ENCODE results near the gene PFKFB3. TPM values are rescaled to one million over a fixed set of nuclear protein-coding genes. Genes with fewer than 3 reads are reported as not detected.
"Not testable (repeated sequence)": the region's sequence is repeated elsewhere in the genome, so short reads cannot be mapped to it uniquely, and the experiment has no call there.

PFKFB3 gene
- polyA plus RNA-seq, 1 experiment, result 24.3 TPM

- DNase-seq (ENCODE audit: low read depth, low spot score), result no peak
- CTCF ChIA-PET, result interaction anchor here (0.7 to 2.1 kb wide), 2 partner anchors 15 to 214 kb away, joined by 3 to 10 read pairs; no protein-coding TSS in a partner anchor
Measured at GRCh38 chr10:6187278-6187677, 15.5 kb upstream of the PFKFB3 start.

GRCh38 chr10:6190033-6190432, 12.7 kb upstream of the PFKFB3 start:
- H3K4me3 ChIP-seq (ENCODE audit: low read depth, low read length); DNase-seq (ENCODE audit: low read depth, low spot score); H3K27me3 ChIP-seq (ENCODE audit: control insufficient read depth, insufficient read depth, low read length); POLR2A ChIA-PET; H3K9me3 ChIP-seq (ENCODE audit: control insufficient read depth, insufficient read depth, low read length); H3K27ac ChIP-seq (ENCODE audit: low read depth, low read length): not testable (repeated sequence)
- CTCF ChIA-PET, result interaction anchor here (2.9 to 3.6 kb wide), 2 partner anchors 12 to 212 kb away, joined by 11 to 13 read pairs; partner anchors contain the start of gene PFKFB3

More at GRCh38 chr10:6187278-6187677, 15.5 kb upstream of the PFKFB3 start:
- TF ChIP-seq, protein P1, sequence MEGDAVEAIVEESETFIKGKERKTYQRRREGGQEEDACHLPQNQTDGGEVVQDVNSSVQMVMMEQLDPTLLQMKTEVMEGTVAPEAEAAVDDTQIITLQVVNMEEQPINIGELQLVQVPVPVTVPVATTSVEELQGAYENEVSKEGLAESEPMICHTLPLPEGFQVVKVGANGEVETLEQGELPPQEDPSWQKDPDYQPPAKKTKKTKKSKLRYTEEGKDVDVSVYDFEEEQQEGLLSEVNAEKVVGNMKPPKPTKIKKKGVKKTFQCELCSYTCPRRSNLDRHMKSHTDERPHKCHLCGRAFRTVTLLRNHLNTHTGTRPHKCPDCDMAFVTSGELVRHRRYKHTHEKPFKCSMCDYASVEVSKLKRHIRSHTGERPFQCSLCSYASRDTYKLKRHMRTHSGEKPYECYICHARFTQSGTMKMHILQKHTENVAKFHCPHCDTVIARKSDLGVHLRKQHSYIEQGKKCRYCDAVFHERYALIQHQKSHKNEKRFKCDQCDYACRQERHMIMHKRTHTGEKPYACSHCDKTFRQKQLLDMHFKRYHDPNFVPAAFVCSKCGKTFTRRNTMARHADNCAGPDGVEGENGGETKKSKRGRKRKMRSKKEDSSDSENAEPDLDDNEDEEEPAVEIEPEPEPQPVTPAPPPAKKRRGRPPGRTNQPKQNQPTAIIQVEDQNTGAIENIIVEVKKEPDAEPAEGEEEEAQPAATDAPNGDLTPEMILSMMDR (IDR thresholded peaks at IDR 0.05; ENCODE audit: low read depth, low read length), result no peak
- H3K9me3 ChIP-seq (ENCODE audit: control insufficient read depth, insufficient read depth, low read length), result peaks cover 6% of the 10 kb centered on the region; the same call in 1 of the 2 replicates
- POLR2A ChIA-PET, result no interaction called here
- H3K27ac ChIP-seq (ENCODE audit: low read depth, low read length), result no peak overlapping the region
- no peak overlapping the region for H3K4me3 ChIP-seq (ENCODE audit: low read depth, low read length)
- no peaks in the 10 kb centered on the region for H3K27me3 ChIP-seq (ENCODE audit: control insufficient read depth, insufficient read depth, low read length)

DNA sequence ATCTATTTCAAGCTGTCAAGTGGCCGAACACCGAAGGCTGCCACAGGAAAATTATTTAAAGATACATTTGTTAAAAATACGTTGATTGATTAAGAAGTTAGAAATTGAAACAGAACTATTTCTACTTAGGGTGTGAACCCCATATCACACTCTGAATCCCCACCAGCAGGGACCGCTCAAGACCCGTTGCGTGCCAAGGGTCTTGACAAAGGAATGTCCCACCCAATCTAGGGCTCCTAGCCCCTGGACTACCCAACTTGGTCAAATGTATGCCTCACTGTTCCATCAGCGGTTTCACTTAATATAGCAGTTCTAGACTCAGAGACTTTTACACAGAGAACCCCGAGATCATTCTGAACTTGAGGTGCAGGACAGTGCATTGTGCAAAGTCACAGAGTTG, 11.6 kb upstream of the PFKFB3 start:
- no peak for DNase-seq (ENCODE audit: low read depth, low spot score)
- ChIA-PET POLR2A (no interaction called here), CTCF (interaction anchor here (0.9 to 3.6 kb wide), 5 partner anchors 9 to 215 kb away, joined by 3 to 13 read pairs (median 3); partner anchors contain the start of gene PFKFB3)
- Histone ChIP-seq H3K9me3 (ENCODE audit: control insufficient read depth, insufficient read depth, low read length) (no peaks in the 10 kb centered on the region), H3K27me3 (ENCODE audit: control insufficient read depth, insufficient read depth, low read length) (no peaks in the 10 kb centered on the region), H3K27ac (ENCODE audit: low read depth, low read length) (no peak overlapping the region), H3K4me3 (ENCODE audit: low read depth, low read length) (no peak overlapping the region)
- TF ChIP-seq, protein P1 (IDR thresholded peaks at IDR 0.05; ENCODE audit: low read depth, low read length), result no peak

- Histone ChIP-seq H3K27ac (ENCODE audit: low read depth, low read length) (no peak overlapping the region), H3K27me3 (ENCODE audit: control insufficient read depth, insufficient read depth, low read length) (no peaks in the 10 kb centered on the region), H3K9me3 (ENCODE audit: control insufficient read depth, insufficient read depth, low read length) (no peaks in the 10 kb centered on the region), H3K4me3 (ENCODE audit: low read depth, low read length) (no peak overlapping the region)
- CTCF ChIA-PET, result interaction anchor here (0.9 to 3.6 kb wide), 5 partner anchors 8 to 215 kb away, joined by 3 to 13 read pairs (median 3); partner anchors contain the start of gene PFKFB3
- POLR2A ChIA-PET, result interaction anchor here (0.6 to 1.1 kb wide), 3 partner anchors 9 to 210 kb away, joined by 3 to 6 read pairs (median 5); partner anchors contain the start of gene PFKFB3
- DNase-seq (ENCODE audit: low read depth, low spot score), result no peak
- TF ChIP-seq, protein P1 (IDR thresholded peaks at IDR 0.05; ENCODE audit: low read depth, low read length), result no peak
Measured at GRCh38 chr10:6191569-6191968, 11.2 kb upstream of the PFKFB3 start.

GRCh38 chr10:6193342-6193741, 9.4 kb upstream of the PFKFB3 start:
- ChIA-PET POLR2A (interaction anchor here (0.9 kb wide), 1 partner anchor 206 kb away, joined by 5 read pairs; no protein-coding TSS in a partner anchor), CTCF (interaction anchor here (3.6 to 4.4 kb wide), 2 partner anchors 208 kb away, joined by 13 to 21 read pairs; no protein-coding TSS in a partner anchor)
- not testable (repeated sequence) for H3K9me3 ChIP-seq (ENCODE audit: control insufficient read depth, insufficient read depth, low read length); H3K27me3 ChIP-seq (ENCODE audit: control insufficient read depth, insufficient read depth, low read length); H3K27ac ChIP-seq (ENCODE audit: low read depth, low read length); H3K4me3 ChIP-seq (ENCODE audit: low read depth, low read length); DNase-seq (ENCODE audit: low read depth, low spot score)

DNA sequence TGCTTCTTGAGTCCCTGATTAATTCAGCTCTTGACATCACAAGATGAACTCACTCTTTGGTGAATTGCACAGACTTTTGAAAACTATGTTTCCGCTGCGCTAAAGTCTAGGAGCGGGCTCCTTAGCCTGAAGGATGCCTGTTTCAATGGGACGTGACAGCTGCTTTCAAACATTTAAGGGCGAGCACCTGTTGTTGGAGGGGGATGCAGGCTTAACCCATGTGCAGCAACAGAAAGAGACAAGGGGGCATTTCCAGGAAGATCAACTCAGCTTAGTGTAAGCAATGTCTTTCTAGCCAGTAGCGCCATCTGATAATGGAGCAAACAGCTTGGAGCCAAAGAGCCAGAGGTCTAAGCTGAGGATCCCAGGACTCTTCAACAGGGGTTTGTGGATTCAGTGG, 8.4 kb upstream of the PFKFB3 start:
- POLR2A ChIA-PET, result interaction anchor here (0.9 to 1.5 kb wide), 2 partner anchors 31 to 205 kb away, joined by 4 to 5 read pairs; no protein-coding TSS in a partner anchor
- CTCF ChIA-PET, result interaction anchor here (0.6 to 4.4 kb wide), 5 partner anchors 9 to 213 kb away, joined by 3 to 21 read pairs (median 5); partner anchors contain the start of gene PFKFB3

More for the DNA sequence above, 8.4 kb upstream of the PFKFB3 start:
- Histone ChIP-seq H3K9me3 (ENCODE audit: control insufficient read depth, insufficient read depth, low read length) (no peaks in the 10 kb centered on the region), H3K27ac (ENCODE audit: low read depth, low read length) (no peak overlapping the region), H3K4me3 (ENCODE audit: low read depth, low read length) (no peak overlapping the region), H3K27me3 (ENCODE audit: control insufficient read depth, insufficient read depth, low read length) (no peaks in the 10 kb centered on the region)
- DNase-seq (ENCODE audit: low read depth, low spot score), result no peak
- TF ChIP-seq, protein P1 (IDR thresholded peaks at IDR 0.05; ENCODE audit: low read depth, low read length), result no peak

Data from AG04450 (cell line).